ENCODE results near the gene PKHD1. TPM values are rescaled to one million over a fixed set of nuclear protein-coding genes. Genes with fewer than 3 reads are reported as not detected.
A peak's percentile ranks its signal among the peaks of the same experiment; 100 is the strongest.

Gene PKHD1
- total RNA-seq, 1 donor from 2014 or later = 0.02 TPM

- Mint-ChIP-seq H3K27me3 (ENCODE audit: low read depth) (no peaks in the 10 kb centered on the region), H3K9me3 (no peaks in the 10 kb centered on the region), H3K4me1 (peaks cover 5% of the 10 kb centered on the region), H3K27ac (no peak overlapping the region), H3K36me3 (no peaks in the 10 kb centered on the region), H3K4me3 (no peak overlapping the region)
- no peak for DNase-seq (ENCODE audit: low spot score in 2 of 2, unreplicated experiment in 2 of 2)
- no peak for TF ChIP-seq CTCF (IDR thresholded peaks at IDR 0.05; ENCODE audit: unreplicated experiment)
These were observed 268.8 kb downstream of the PKHD1 start for GRCh38 chr6:51818520-51819022.

GRCh38 chr6:51817832-51818231 is 269.6 kb downstream of the PKHD1 start:
- Mint-ChIP-seq H3K9me3 (no peaks in the 10 kb centered on the region), H3K27ac (peak overlapping the region; percentile 26), H3K4me1 (peaks cover 5% of the 10 kb centered on the region), H3K4me3 (no peak overlapping the region), H3K36me3 (no peaks in the 10 kb centered on the region), H3K27me3 (ENCODE audit: low read depth) (no peaks in the 10 kb centered on the region)
- TF ChIP-seq CTCF (IDR thresholded peaks at IDR 0.05; ENCODE audit: unreplicated experiment) = no peak
- no peak for DNase-seq (ENCODE audit: low spot score in 2 of 2, unreplicated experiment in 2 of 2)

DNA sequence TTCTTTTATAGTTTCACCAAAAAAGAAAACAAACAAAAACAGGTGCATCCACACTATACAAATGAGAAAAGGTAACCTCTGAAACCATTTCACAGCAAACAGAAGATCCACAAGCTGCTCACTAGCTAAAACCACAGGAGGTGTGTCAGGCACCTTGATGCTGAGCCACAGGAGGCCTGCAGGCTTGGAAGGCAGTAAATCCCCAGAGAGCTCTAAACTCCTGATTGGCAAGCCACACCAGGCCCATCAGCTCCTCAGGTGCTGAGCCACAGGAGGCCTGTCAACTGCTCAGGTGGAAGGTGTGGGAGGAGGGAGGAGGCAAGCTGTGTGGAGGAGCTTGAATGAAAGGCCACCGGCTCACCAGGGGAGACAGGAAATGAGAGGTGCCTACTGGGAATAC is 273.0 kb downstream of the PKHD1 start:
- peaks cover under 1% of the 10 kb centered on the region for H3K36me3 Mint-ChIP-seq
- H3K4me1 Mint-ChIP-seq = peaks cover 5% of the 10 kb centered on the region
- H3K4me3 Mint-ChIP-seq = no peak overlapping the region
- DNase-seq (ENCODE audit: low spot score in 2 of 2, unreplicated experiment in 2 of 2) = no peak
- no peak for TF ChIP-seq CTCF (IDR thresholded peaks at IDR 0.05; ENCODE audit: unreplicated experiment)
- H3K27ac Mint-ChIP-seq = no peak overlapping the region
- no peaks in the 10 kb centered on the region for H3K27me3 Mint-ChIP-seq (ENCODE audit: low read depth)
- H3K9me3 Mint-ChIP-seq = peaks cover 17% of the 10 kb centered on the region

- Mint-ChIP-seq H3K9me3 (peaks cover 21% of the 10 kb centered on the region), H3K36me3 (peaks cover 3% of the 10 kb centered on the region), H3K4me1 (peaks cover 5% of the 10 kb centered on the region), H3K27ac (no peak overlapping the region), H3K27me3 (ENCODE audit: low read depth) (no peaks in the 10 kb centered on the region), H3K4me3 (no peak overlapping the region)
- TF ChIP-seq CTCF (IDR thresholded peaks at IDR 0.05; ENCODE audit: unreplicated experiment) = no peak
- no peak for DNase-seq (ENCODE audit: low spot score in 2 of 2, unreplicated experiment in 2 of 2)
These were observed 273.5 kb downstream of the PKHD1 start for GRCh38 chr6:51813904-51814303.

- Mint-ChIP-seq H3K27ac (no peak overlapping the region), H3K4me1 (no peaks in the 10 kb centered on the region), H3K4me3 (no peak overlapping the region), H3K36me3 (peaks cover 3% of the 10 kb centered on the region), H3K27me3 (ENCODE audit: low read depth) (no peaks in the 10 kb centered on the region), H3K9me3 (peaks cover 24% of the 10 kb centered on the region)
- TF ChIP-seq CTCF (IDR thresholded peaks at IDR 0.05; ENCODE audit: unreplicated experiment) = no peak
- DNase-seq (ENCODE audit: low spot score in 2 of 2, unreplicated experiment in 2 of 2) = no peak
These were observed 275.2 kb downstream of the PKHD1 start for GRCh38 chr6:51812231-51812630.

GRCh38 chr6:51805517-51805916 is 281.9 kb downstream of the PKHD1 start:
- Mint-ChIP-seq H3K4me3 (no peak overlapping the region), H3K27ac (no peak overlapping the region), H3K27me3 (ENCODE audit: low read depth) (no peaks in the 10 kb centered on the region), H3K9me3 (peaks cover 27% of the 10 kb centered on the region), H3K36me3 (peaks cover 3% of the 10 kb centered on the region), H3K4me1 (peaks cover 7% of the 10 kb centered on the region)
- DNase-seq (ENCODE audit: low spot score in 2 of 2, unreplicated experiment in 2 of 2) = no peak
- no peak for TF ChIP-seq CTCF (IDR thresholded peaks at IDR 0.05; ENCODE audit: unreplicated experiment)
